ENCODE results near the gene S100P.

Gene S100P

DNA sequence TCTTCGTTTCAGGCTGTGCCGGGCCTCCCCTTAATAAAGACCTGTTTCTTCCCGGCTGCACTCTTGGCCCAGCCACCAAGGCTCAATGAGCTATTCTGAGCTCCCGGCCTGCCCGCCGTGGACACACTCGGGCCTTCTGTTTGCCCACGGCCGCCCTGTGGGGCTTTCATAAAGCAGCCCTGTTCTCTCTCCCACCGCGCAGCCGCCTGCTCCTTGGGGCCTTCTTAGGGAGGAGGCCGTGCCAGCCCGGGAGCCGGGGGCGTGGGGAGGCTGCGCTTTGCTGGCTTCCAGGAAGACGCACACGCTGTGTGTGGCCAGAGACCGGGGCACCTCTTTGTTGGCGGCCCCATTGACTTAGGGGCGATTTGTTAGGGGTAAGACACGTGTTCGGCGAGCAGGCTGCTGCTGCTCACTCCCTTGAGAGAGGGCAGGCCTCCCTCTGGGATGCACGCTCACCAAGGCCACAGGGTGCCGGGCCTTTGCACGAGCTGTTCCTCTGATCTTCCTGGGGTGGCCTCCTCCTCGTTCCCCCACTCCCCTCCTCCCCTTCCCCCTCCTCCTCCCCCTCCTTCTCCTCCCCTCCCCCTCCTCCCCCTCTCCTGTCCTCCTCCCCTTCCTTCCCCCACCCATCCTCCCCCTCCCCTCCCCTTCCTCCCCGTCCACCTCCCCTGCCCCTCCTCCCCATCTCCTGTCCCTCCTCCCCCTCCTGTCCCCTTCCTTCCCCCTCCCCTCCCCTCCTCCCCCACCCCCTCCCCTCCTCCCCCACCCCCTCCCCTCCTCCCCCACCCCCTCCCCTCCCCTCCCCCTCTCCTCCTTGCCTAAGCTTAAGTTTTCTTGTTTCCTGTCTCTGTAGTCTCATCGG is 33.6 kb downstream of the S100P start:
- no peak for DNase-seq

DNA sequence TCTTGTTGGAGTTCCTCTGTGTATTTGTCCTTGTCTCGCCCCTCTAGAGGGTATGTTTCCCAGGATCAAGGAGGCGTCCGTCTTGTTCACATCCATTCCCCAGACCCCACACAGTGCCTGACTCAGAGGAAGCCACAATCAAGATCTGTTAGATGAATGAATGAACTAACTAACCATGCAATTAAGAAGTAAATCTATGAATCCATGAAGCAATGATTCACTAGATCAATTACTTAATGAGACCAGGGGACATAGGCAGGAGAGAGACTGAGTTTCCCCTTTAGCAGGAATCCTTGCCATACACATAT is 34.2 kb downstream of the S100P start:
- no peak for DNase-seq

DNA sequence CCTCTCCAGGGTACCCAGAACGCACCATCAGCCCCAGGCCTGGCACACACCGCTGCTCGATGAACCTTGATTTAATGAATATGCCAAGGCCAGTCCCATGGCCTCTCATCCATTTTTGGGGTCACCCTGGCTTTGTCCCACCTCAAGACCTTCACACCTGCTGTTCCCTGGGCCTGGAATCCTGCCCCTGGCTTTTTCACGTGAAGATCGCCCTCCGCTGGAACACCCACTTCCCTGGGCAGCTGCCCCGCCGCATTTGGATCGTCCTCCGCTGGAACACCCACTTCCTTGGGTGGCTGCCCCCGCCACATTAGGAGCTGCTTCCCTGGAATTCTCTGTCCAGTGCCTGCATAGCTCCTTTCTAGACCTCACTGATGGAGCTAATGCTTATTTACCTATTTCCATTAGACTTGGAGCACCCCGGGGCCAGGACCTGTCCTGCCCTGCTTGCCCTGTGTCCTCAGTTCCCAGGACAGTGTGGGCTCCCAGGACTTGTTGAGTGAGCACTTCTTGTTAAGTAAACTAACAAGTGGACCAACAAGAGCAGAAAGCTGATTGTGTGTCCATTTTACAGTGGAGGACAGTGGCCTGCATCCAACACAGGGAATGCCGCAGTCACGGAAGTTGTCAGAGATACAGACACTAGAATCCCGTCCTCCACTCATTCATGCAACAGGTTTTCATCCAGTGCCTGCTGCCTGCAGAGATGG is 34.8 kb downstream of the S100P start:
- DNase-seq, result no peak

DNA sequence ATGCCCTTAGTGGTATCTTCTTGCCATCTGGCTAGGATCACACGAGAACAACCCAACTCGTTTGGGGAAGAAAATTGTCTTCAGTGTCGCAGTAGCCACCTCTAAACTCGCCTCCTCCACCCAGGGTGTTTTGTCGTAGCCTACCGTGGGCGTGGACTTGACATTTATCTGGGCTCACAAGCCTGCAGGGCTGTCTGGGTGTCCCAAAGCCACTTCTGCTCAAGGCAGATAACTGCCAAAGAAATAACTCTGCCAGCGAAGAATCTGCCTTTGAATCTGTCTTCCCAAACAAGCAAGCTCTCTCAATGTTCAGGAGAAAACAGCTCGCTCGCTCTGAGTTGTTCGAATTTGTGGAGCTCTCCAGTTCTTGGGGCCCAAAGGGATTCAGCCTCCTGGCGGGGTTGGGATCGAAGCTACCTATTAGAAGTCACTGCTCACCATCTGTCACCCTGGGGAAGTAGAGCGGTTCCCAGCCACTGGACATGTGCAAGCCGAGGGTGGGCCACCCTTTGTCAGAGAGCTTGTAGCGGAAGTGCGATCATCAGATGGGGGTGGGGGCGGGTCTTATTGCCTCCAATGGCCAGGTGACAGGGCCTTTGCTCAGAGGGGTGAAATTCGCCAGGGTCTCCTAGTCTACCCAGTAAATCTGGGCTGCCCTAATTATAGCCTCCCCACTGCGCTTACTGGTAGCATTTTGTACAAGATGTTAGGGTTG is 37.1 kb downstream of the S100P start:
- no peak for DNase-seq

DNA sequence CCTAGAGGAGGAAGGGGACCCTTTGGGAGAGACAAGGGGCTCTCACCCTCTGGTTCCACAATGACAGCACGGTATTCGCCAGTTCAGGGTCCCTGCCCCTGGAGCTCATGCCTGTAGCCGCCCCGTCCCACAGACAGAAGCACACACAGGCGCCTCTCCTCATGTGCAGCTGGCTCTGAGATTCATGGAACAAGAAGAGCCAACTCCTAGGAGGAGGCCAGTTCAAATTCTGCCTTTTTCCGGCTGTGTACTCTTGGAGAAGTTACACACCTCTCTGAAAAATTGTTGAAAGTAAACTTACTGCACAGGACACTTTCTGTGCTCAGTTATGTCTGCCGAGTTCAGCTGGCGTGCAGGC is 37.6 kb downstream of the S100P start:
- DNase-seq, result no peak

DNA sequence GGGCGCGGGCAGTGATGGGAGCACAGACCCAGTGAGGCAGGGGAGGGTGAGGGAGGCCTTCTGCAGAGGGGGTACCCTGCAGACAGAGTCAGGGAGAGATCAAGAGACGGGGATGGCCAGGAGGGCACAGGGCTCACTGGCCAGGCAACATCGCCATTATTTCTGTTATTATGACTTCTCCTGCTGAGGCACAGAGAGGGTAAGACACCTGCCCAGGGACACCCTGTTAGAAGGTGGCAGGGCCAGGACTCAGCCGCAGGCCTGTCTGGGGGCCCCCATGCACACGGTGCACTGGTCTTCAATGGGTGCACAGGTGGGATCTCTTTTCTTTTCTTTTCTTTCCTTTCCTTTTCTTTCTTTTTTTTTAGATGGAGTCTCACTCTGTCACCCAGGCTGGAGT is 38.1 kb downstream of the S100P start:
- no peak for DNase-seq

DNA sequence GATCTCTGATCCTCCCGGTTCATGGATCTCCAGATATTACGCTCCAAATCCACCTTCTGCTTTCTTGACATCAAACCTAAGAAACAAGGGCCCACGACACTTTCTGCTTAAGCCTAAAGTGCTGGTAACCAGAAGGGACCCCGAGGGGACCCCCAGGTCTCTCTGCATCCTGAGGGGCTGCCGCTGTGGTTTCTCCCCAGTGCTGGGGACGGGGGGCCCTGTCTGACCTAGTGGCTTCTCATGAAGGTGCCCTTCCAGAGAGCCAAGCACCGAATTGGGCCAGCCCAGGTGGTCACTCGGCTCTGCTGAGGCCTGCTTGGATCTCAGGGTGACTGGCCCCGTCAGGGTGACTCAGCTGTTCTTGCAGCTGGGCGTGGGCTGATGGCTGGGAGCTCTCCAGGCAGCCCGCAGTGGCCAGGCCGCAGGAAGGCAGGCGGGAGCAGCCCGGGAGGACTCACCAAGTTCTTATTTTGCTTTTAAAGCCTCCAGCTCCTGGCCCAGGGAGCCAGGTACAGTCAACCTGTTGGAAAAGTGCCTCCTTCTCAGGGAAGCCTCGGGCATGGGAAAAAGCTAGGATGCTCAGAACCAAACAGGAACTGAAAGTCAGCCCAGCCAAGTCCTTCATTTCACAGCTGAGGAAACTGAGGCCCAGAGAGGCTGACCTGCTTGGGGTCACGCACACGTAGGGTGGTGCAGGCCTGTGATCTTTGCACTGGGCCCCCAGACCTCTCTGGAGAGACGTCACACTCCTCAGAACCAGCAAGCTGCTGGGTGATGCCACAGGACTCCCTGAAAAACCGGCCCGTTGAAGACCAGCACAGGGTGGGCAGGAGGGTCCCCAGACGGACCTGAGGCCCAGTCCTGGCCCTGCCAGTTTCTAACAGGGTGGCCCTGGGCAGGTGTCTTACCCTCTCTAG is 39.0 kb downstream of the S100P start:
- DNase-seq, result peak in 1 of 2 donors; percentile 24

DNA sequence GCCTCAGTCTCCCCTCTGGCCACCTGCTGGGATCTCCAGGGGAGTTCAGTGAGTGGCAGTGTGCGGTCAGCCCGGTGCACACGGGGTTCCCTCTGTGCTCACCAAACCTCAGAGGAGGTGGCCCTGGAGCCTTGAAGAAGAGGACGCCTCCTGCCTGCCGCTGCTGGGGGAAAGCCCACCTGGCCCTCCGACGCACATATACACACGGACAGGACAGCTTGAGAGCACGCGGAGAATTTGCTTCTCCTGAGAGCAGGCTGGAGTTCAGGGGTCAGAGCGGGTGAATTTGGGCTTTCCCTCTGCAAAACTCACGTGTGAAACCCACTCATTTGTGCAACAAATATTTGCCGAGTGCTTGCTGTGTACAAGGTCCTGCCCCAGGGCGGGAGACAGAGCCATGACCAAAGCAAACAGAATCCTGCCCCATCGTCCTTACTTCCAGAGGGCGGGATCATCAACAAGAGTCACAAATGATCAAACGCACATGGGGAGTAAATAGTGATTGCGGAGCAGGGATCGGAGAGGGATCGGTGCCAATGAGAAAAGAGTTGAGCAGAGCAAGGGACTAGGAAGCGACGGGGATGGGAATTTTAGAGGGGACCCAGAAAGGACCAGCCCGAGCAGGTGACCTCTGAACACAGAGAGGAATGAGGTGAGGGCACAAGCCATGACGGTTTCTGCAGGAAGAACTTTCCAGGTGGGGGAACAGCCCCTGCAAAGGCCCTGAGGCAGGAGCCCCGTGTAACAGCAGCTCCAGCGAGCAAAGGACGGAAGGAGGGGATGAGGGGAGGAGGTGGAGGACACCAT is 39.9 kb downstream of the S100P start:
- no peak for DNase-seq

DNA sequence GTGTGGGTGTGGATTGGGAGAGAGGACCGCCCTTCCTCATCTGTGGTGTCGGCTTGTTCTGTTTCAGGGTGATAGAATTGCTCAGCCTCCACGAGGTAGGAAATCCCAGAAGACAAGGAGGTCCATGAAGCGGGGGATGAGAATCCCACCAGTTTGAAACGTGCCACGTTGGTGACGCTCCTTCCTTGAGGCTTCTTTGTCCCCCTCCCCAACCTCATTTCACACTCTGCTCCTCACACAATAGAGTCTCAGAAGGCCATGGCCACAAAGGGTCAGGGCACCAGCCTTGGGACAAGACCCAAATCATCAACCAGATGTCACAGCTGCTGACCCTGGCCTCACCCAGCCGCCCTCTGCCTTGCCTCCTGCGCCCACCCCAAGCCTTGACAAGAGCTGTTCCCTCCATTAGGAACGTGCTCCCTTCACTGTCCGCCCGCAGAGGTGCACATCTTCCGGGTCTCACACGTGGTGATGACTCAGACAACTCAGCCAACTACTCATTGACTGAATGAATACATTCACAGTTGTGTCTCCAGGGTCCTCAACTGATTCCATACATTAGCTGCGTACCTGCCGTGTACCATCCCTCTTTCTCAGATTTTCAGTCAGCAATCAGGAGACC is 40.6 kb downstream of the S100P start:
- DNase-seq, result no peak

DNA sequence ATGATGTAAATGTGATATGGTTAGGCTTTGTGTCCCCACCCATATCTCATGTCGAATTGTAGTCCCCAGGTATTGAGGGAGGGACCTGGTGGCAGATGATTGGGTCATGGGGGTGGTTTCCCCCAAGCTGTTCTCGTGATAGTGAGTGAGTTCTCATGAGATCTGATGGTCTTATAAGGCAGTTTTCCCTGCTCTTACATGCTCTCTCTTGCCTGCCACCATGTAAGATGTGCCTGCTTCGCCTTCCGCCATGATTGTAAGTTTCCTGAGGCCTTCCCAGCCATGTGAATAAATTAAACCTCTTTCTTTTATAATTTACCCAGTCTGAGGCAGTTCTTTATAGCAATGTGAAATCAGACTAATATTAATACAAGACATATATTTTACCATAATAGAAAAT is 46.2 kb downstream of the S100P start:
- no peak for DNase-seq

DNA sequence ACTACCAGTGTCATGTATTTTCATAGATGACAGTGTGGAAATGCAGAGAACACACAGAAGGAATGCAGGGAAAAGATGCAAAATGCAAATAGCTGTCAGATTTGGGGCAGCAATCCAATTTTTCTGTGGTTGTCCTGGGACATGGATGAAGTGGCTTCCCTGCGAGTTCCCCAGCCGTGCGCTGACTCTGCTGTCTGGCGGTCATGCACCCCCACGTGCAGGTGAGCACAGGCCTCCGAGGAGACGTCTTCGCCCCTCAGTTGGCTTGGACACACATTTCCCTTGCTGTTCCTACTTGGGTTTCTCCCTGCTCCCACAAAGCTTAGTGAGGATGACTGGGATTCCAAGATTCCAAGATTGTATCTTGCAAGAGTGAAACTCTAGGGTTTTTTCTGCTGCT is 46.7 kb downstream of the S100P start:
- no peak for DNase-seq

DNA sequence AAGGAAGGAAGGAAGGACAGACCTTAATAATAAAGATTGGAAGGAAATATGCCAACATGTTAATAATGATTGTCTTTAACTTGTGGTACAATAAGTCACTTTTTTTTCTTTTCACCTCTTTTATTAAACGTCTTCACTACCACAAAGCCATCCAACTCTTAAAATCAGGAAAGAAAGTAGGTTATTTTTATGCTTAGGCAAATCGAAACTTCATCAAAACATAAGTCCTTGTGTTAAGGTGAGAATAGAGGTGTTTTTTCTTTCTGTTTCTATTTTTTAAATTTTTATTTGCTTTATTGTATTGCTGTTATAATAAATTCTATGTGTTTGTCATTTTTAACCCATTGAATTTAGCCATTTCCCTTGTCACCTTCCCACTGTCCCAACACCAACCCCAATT is 48.8 kb downstream of the S100P start:
- no peak for DNase-seq

DNA sequence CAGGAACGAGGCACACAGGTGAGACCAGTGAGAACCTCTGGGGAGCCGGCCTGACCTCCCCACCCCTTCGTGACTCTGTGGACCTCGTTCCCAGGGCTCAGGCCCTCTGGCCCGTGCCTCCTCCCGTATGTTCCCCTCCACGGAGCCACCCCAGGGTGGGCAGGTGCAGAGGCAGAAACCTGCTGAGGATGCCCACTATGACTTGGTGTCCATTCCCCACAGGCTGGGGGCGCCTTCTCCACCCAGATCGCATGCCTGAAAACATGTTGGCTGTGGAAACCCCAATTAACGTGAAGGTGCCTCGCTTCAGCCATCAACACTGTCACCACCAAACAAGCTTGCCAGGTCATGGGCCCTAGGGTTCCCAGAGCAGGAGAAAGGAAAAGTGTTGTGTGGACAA is 49.3 kb downstream of the S100P start:
- no peak for DNase-seq

All from CD4-positive, alpha-beta T cell treated with Interleukin-1 beta for 1 hour (primary cell).